SU-DHL-6 (cell line): ENCODE data around the gene GCH1.
A peak's percentile ranks its signal among the peaks of the same experiment; 100 is the strongest.

Source experiments
- H2AFZ ChIP-seq: fragments of 200-600 bp; sonication (generic); 2 replicates; pipeline ENCODE4 v1.6.1; 2014; ENCODE audit warnings: low read depth, mild to moderate bottlenecking, moderate library complexity, mixed read lengths, antibody characterized with exemption, low read length; ENCODE audit not compliant: severe bottlenecking
- H3F3A ChIP-seq: fragments of 200-600 bp; shearing (Covaris generic); 2 replicates; pipeline ENCODE4 v1.6.0; 2016; ENCODE audit warnings: antibody characterized with exemption, mild to moderate bottlenecking; ENCODE audit not compliant: insufficient read depth
- H3K27ac ChIP-seq: fragments of 200-600 bp; sonication (generic); 2 replicates; pipeline ENCODE4 v1.5.1; 2016; ENCODE audit warnings: low read depth, mild to moderate bottlenecking, low read length, moderate library complexity, mixed read lengths
- H3K27me3 ChIP-seq: fragments of 200-600 bp; sonication (generic), shearing (Covaris generic); 2 replicates; pipeline ENCODE4 v1.6.0; 2014; ENCODE audit warnings: mild to moderate bottlenecking, low read length
- H3K36me3 ChIP-seq: fragments of 200-600 bp; sonication (generic); 2 replicates; pipeline ENCODE4 v1.6.1; 2014; ENCODE audit warnings: mild to moderate bottlenecking, low read length, mixed read lengths
- H3K4me2 ChIP-seq: fragments of 300-600, 200-600 bp; shearing (Covaris generic), sonication (generic); 2 replicates; pipeline ENCODE4 v1.6.0; 2014; ENCODE audit warnings: low read length, low read depth, mild to moderate bottlenecking; ENCODE audit not compliant: poor library complexity, severe bottlenecking
- H3K4me3 ChIP-seq: fragments of 200-600 bp; sonication (generic); 2 replicates; pipeline ENCODE4 v1.5.1; 2014; ENCODE audit warnings: antibody characterized with exemption, low read length, mild to moderate bottlenecking, mixed read lengths; ENCODE audit not compliant: insufficient read depth, poor library complexity, severe bottlenecking
- H3K79me2 ChIP-seq: fragments of 200-600 bp; sonication (generic); 2 replicates; pipeline ENCODE4 v1.6.1; 2014; ENCODE audit warnings: mild to moderate bottlenecking, low read length, moderate library complexity; ENCODE audit not compliant: insufficient read depth
- H3K9ac ChIP-seq: fragments of 200-600 bp; sonication (generic); 2 replicates; pipeline ENCODE4 v1.7.0; 2014; ENCODE audit warnings: mild to moderate bottlenecking, low read length
- H3K9me2 ChIP-seq: fragments of 200-600 bp; sonication (generic); replicated peaks from 2 replicates; pipeline ENCODE4 v1.6.1; 2014; ENCODE audit warnings: low read length; ENCODE audit not compliant: insufficient read depth
- H3K9me3 ChIP-seq: fragments of 200-600 bp; sonication (generic); 2 replicates; pipeline ENCODE4 v1.6.1; 2014; ENCODE audit warnings: low read length, mixed read lengths; ENCODE audit not compliant: insufficient read depth
- H4K20me1 ChIP-seq: fragments of 200-600 bp; sonication (generic); 2 replicates; pipeline ENCODE4 v1.6.1; 2014; ENCODE audit warnings: low read depth, mild to moderate bottlenecking, antibody characterized with exemption, low read length, moderate library complexity, mixed read lengths
- EZH2phosphoT487 ChIP-seq: fragments of 200-600 bp; sonication (generic), shearing (Covaris generic); conservative IDR thresholded peaks from 2 replicates; pipeline ENCODE4 v1.6.1; 2018; ENCODE audit warnings: mild to moderate bottlenecking, antibody characterized with exemption, low read length, moderate library complexity, mixed read lengths
- TF ChIP-seq, protein P1 (sequence below): fragments of 200-600 bp; sonication (generic); IDR thresholded peaks from one replicate; pipeline ENCODE4 v1.5.1; 2017; ENCODE audit warnings: antibody characterized with exemption, mild to moderate bottlenecking, low read length, moderate library complexity; ENCODE audit not compliant: insufficient read depth, poor library complexity, severe bottlenecking

Gene GCH1

DNA sequence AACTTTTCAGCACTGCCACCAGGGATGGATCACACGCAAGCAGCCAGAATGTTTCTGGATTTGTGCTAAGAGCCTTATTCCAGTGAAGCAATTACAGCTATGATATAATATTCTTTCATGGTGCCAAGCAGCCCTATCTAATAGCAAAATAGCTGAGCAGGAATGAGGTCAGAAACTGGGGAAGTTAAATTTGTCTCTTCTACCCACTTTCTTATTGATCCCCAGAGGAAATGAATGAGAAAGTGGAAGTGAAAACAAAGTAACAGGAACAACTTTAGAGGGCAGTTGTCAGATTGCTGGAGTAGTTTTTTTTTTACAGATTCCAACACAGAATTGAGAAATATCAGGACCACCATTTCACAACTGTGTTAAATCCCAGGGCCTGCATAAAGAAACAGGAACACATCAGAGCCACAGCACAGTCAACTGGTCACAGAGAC, 44.8 kb downstream of the GCH1 start:
- no peaks in the 10 kb centered on the region for H3K9me2 ChIP-seq
- H3K9me3 ChIP-seq = no peaks in the 10 kb centered on the region
- TF ChIP-seq EZH2phosphoT487 = no peak
- TF ChIP-seq, protein P1, sequence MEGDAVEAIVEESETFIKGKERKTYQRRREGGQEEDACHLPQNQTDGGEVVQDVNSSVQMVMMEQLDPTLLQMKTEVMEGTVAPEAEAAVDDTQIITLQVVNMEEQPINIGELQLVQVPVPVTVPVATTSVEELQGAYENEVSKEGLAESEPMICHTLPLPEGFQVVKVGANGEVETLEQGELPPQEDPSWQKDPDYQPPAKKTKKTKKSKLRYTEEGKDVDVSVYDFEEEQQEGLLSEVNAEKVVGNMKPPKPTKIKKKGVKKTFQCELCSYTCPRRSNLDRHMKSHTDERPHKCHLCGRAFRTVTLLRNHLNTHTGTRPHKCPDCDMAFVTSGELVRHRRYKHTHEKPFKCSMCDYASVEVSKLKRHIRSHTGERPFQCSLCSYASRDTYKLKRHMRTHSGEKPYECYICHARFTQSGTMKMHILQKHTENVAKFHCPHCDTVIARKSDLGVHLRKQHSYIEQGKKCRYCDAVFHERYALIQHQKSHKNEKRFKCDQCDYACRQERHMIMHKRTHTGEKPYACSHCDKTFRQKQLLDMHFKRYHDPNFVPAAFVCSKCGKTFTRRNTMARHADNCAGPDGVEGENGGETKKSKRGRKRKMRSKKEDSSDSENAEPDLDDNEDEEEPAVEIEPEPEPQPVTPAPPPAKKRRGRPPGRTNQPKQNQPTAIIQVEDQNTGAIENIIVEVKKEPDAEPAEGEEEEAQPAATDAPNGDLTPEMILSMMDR = no peak
- no peak overlapping the region for H3K4me3 ChIP-seq
- no peaks in the 10 kb centered on the region for H3K79me2 ChIP-seq
- H3K36me3 ChIP-seq = no peaks in the 10 kb centered on the region
- H3K4me2 ChIP-seq = no peak overlapping the region
- H3K9ac ChIP-seq = no peak overlapping the region
- no peaks in the 10 kb centered on the region for H4K20me1 ChIP-seq
- no peaks in the 10 kb centered on the region; the same call in 1 of the 2 replicates for H3F3A ChIP-seq
- H3K27me3 ChIP-seq = no peaks in the 10 kb centered on the region
- no peak overlapping the region for H3K27ac ChIP-seq
- H2AFZ ChIP-seq = no peak overlapping the region

DNA sequence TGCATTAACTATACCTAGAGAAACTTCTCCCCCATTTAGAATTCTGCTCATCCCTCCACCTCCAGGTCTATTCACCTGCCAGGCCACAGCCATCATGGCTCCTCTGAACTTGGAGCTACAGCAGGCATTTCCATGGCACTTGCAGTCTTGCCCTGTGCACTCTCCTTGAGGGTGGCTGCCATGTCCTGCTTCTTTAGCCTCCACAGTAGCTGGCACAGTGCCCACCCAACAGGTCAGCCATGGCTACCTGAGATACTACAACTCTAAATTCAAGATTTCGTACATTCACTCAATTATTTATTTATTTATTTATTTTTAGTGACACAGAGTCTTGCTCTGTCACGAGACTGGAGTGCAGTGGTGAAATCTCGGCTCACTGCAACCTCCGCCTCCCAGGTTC, 46.5 kb downstream of the GCH1 start:
- no peaks in the 10 kb centered on the region; the same call in 1 of the 2 replicates for H3F3A ChIP-seq
- H3K27me3 ChIP-seq = no peaks in the 10 kb centered on the region
- H3K9ac ChIP-seq = no peak overlapping the region
- no peak overlapping the region for H3K4me2 ChIP-seq
- H3K27ac ChIP-seq = no peak overlapping the region
- H3K4me3 ChIP-seq = no peak overlapping the region
- no peaks in the 10 kb centered on the region for H4K20me1 ChIP-seq
- no peaks in the 10 kb centered on the region for H3K79me2 ChIP-seq
- H3K9me3 ChIP-seq = no peaks in the 10 kb centered on the region
- no peak for TF ChIP-seq EZH2phosphoT487
- TF ChIP-seq, protein P1 = no peak
- H3K36me3 ChIP-seq = no peaks in the 10 kb centered on the region
- H2AFZ ChIP-seq = no peak overlapping the region
- H3K9me2 ChIP-seq = no peaks in the 10 kb centered on the region

DNA sequence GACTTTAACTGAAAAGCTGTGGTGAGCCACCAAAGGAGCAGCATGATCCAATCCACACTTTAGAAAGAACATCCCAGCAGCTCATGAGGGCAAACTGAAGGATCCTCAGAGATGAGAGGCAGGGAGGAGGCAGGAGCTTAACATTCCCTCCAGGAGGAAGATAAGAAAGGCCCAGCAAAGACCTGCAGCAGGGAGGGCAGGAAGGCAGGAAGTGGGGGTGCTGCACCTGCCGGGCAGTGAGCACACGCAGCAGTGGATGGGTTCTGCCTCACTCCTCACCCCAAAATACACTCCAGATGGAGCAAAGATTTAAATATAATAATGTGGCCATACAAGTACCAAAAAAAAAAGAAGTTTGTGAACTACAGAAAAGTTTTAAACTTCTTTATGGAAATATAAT, 48.4 kb downstream of the GCH1 start:
- H3K9ac ChIP-seq = no peak overlapping the region
- H3K4me3 ChIP-seq = no peak overlapping the region
- H3K27ac ChIP-seq = no peak overlapping the region
- peak overlapping the region; percentile 42 for H3K4me2 ChIP-seq
- H3K36me3 ChIP-seq = no peaks in the 10 kb centered on the region
- no peaks in the 10 kb centered on the region for H3K9me3 ChIP-seq
- no peaks in the 10 kb centered on the region for H3K27me3 ChIP-seq
- TF ChIP-seq EZH2phosphoT487 = no peak
- H3K9me2 ChIP-seq = no peaks in the 10 kb centered on the region
- H3F3A ChIP-seq = no peaks in the 10 kb centered on the region; the same call in 1 of the 2 replicates
- no peak overlapping the region for H2AFZ ChIP-seq
- no peaks in the 10 kb centered on the region for H3K79me2 ChIP-seq
- H4K20me1 ChIP-seq = no peaks in the 10 kb centered on the region

DNA sequence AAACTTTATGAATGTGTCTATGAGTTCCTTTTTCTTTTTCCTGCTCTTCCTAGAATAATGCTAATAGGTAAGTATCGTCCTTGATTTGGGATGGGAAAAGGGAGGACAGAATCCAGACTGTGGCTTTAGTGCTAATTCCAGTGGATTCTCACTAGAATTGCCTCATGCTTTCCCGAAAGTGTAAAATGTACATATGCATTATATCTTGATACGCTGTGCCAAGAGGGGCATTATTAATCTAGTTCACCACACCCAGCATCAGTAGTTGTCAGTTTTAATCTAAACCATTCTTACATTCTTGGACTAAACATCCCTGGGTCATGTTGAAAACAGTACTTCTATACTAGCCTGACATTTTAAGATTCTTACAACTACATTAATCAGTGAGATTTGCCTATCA, 49.3 kb downstream of the GCH1 start:
- TF ChIP-seq, protein P1 = no peak
- no peak for TF ChIP-seq EZH2phosphoT487
- H4K20me1 ChIP-seq = no peaks in the 10 kb centered on the region
- no peaks in the 10 kb centered on the region; the same call in 1 of the 2 replicates for H3F3A ChIP-seq
- no peaks in the 10 kb centered on the region for H3K79me2 ChIP-seq
- no peaks in the 10 kb centered on the region for H3K36me3 ChIP-seq
- no peaks in the 10 kb centered on the region for H3K9me3 ChIP-seq
- H2AFZ ChIP-seq = no peak overlapping the region
- H3K27ac ChIP-seq = no peak overlapping the region
- no peak overlapping the region for H3K4me2 ChIP-seq
- H3K4me3 ChIP-seq = no peak overlapping the region
- H3K27me3 ChIP-seq = no peaks in the 10 kb centered on the region
- H3K9ac ChIP-seq = no peak overlapping the region
- no peaks in the 10 kb centered on the region for H3K9me2 ChIP-seq
